ENCODE data around the gene ARMC7.
"Not testable (repeated sequence)": the region's sequence is repeated elsewhere in the genome, so short reads cannot be mapped to it uniquely, and the experiment has no call there.

Gene ARMC7

GRCh38 chr17:75130632-75131277, 21.0 kb downstream of the ARMC7 start:
- DNase-seq, result peak in 1 of 2 donors; percentile 17

DNA sequence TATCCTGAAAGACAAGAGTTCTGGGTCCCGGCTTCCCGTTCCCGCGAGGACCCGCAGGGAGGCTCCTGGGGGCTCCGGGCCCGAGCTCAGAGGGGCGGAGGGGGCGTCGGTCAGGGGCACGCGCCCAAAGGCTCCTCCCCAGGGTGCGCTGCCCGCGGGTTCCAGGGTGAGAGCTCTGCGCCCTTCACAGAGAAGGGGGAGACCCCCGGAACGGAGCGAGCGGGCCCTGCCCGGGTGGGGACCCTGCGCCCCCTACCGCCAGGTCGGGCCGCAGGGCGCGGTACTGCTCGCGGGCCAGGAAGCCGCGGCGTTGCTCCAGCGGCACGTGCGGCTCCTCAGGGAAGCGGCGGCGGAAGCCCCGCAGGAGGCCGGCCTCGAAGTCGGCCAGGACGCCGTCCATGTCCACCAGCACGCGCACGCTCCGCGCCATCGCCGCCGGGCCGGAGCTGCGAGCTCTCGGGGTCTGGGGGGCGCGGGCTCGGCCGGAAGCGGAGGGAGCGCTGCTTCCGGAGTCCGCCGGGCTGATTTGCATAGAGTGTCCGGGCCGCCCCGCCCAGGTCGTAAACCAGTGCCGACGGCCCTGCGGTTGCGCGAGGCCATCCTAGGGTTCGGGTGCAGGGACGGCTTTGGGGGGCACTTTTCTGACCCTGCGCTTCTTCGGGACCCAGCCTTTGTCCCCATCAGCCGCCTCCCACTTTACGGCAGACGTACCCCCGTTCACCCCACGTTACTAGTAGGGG, 21.7 kb downstream of the ARMC7 start, which contains the start of gene NT5C:
NT5C (minus strand) TSS at position 465 of the 740 bp plus-strand sequence; CDS start at position 430, 35 bp downstream.
- peak; percentile 36 to 54 for DNase-seq

DNA sequence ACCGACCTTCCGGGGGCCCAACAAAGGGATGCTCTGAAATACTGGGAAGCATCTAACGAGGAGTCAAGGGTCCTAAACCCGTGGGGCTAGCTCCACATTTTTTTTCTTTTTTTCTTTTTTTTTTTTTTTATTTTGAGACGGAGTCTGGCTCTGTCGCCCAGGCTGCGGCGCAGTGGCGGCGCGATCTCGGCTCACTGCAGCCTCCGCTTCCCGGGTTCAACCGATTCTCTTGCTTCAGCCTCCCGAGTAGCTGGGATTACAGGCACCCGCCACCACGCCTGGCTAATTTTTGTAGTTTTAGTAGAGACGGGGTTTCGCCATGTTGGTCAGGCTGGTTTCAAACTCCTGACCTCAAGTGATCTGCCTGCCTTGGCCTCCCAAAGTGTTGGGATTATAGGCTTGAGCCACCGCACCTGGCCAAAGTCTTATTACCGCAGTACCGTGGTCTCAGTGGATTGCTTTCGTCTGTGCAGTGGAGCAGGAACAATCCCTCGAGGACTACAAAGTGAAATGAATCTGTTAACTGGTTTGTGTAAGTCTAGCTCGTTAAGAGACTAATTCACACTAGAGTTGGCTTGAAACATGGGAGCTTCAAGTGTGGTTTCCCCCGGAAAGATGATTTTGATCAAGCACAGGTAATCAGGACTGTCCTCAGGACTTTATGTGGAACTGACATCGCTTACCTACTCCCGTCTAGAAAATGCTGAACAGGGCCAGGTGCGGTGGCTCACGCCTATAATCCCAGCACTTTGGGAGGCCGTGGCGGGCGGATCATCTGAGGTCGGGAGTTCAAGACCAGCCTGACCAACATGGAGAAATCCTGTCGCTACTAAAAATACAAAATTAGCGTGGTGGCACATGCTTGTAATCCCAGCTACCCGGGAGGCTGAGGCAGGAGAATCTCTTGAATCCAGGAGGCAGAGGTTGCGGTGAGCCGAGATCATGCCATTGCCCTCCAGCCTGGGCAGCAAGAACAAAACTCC, 22.5 kb downstream of the ARMC7 start:
- not testable (repeated sequence) for DNase-seq

GRCh38 chr17:75133001-75133400, 23.2 kb downstream of the ARMC7 start:
- DNase-seq, result no peak

DNA sequence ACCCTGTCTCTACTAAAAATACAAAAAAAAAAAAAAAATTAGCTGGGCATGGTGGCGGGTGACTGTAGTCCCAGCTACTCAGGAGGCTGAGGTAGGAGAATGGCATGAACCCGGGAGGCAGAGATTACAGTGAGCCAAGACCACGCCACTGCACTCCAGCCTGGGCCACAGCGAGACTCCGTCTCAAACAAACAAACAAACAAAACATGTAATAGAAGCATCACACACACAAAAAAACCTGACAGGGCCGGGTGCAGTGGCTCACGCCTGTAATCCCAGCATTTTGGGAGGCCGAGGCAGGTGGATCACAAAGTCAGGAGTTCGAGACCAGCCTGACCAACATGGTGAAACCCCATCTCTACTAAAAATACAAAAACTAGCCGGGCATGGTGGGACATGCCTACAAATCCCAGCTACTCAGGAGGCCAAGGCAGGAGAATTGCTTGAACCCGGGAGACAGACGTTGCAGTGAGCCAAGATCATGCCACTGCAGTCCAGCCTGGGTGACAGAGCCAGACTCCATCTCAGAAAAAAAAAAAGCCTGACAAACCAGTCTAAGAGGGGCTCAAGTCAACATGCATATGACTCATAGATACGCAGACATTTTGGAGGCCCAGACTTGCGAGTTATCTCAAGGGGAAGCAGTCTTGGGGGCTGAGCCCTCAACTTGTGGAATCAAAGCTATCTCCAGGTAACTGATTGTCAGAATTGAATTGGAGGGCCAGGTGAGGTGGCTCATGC, 24.0 kb downstream of the ARMC7 start:
- not testable (repeated sequence) for DNase-seq

GRCh38 chr17:75135452-75135851, 25.7 kb downstream of the ARMC7 start:
- no peak for DNase-seq

DNA sequence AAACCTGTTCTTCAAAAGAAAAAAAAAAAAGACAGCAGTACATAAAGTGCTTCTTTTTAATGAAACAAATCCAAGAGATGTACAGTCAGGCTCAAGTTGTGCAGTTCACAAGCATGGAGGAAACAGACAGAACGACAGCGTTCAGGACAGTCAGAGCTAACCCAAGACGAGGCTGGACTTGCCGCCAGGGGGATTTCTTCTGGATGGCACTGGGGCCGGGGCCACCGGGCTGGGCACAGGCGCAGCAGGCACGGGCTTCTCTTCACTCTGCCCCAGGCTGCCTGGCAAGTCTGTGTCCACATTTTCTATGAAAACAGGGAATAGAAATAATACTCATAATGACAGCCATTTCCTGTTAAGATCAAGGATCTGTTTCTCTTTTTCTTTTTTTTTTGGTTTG, 26.2 kb downstream of the ARMC7 start:
- DNase-seq, result no peak

DNA sequence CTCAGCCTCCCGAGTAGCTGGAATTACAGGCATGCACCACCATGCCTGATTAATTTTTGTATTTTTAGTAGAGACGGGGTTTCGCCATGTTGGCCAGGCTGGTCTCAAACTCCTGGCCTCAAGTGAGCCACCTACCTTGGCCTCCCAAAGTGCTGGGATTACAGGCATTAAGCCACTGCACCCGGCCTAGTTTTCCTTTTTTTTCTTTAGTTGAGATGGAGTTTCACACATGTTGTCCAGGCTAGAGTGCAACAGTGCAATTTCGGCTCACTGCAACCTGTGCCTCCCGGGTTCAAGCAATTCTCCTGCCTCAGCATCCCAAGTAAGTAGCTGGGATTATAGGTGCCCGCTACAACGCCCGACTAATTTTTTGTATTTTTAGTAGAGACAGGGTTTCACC, 28.0 kb downstream of the ARMC7 start:
- not testable (repeated sequence) for DNase-seq

DNA sequence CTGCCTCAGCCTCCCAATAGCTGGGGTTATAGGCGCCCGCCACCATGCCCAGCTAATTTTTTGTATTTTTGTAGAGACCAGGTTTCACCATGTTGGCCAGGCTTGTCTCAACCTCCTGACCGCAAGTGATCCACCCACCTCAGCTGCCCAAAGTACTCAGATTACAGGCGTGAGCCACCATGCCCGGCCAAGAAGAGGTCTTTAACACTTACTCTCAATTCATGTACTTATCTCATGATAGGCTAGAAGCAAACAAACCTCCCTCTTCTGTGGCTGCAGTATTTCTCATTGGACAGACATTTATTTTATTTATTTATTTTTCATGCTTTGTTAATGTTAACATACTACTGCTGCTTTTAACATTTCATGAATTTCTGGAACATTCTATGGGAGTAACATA, 28.8 kb downstream of the ARMC7 start:
- no peak for DNase-seq

GRCh38 chr17:75142236-75142971, 32.6 kb downstream of the ARMC7 start:
- DNase-seq, result no peak

DNA sequence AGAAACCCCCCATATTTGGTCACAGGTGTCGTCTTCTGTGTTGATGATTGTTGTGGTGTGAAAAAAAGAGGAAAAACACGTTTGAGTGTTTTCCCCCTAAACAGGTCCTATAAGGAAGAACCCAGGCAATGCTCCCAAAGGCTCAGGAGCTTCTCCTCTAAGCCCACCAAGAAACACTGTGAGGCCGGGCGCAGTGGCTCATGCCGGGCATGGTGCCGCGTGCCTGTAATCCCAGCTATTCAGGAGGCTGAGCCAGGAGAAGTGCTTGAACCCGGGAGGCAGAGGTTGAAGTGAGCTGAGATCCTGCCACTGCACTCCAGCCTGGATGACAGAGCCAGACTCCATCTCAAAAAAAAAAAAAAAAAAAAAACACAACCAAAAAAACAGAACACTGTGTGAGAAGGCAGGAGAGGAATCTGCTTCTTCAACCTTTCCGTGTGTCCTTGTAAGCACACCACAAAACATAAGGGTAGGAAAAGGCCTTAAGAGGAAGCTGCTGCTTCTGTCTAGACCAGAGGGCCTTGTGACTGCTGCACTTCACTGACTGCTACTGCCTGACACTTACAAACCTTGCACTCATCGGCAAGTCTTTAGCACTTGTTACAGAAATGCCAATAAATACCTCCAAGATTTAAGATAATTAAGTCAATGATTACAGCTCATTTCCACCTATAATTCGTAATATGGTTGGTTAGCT, 35.2 kb downstream of the ARMC7 start:
- DNase-seq, result no peak

GRCh38 chr17:75146592-75146991, 36.8 kb downstream of the ARMC7 start:
- DNase-seq, result no peak

- no peak for DNase-seq
These were observed 38.2 kb downstream of the ARMC7 start for GRCh38 chr17:75147878-75148546.

- DNase-seq, result no peak
These were observed 42.2 kb downstream of the ARMC7 start for GRCh38 chr17:75151930-75152329.

DNA sequence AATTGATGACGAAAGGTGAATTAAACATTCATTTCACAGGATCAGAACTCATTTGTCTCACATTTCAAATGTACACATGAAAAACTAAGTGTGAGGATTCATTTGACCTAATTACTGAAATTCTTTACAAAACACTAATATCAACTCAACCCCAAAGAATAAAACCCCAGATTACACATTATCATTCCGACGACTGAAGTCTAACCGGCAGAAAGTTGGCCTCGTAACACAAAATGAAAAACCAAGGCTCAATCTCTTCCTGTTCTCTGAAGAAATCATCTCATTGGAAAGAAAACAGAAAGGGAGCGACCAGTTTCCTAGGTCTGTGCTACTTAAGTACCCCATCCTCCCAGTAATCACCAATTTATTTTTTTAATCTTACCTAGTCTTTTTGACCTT, 42.8 kb downstream of the ARMC7 start:
- DNase-seq, result no peak

- DNase-seq, result no peak
These were observed 43.4 kb downstream of the ARMC7 start for GRCh38 chr17:75152922-75153779.

DNA sequence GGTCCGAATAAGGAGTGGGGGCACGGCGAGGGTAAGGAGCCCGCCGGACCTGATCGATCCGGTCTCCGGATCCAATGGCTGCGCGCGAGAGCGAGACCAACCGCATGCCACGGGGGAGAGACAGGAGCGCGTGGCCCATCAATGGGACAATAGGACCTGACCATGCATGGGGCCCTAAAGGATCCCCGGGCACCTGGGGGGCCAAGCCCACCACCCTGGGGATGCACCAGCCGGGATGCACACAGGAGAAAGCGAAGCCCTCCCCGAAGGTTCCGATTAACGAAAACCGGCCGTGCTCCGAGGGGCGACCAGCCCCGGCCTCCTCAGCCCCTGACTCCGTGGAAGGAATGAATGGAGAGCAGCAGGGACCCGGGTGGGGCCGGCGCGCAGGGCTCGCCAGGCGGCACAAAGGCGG, 44.0 kb downstream of the ARMC7 start:
- no peak for DNase-seq

DNA sequence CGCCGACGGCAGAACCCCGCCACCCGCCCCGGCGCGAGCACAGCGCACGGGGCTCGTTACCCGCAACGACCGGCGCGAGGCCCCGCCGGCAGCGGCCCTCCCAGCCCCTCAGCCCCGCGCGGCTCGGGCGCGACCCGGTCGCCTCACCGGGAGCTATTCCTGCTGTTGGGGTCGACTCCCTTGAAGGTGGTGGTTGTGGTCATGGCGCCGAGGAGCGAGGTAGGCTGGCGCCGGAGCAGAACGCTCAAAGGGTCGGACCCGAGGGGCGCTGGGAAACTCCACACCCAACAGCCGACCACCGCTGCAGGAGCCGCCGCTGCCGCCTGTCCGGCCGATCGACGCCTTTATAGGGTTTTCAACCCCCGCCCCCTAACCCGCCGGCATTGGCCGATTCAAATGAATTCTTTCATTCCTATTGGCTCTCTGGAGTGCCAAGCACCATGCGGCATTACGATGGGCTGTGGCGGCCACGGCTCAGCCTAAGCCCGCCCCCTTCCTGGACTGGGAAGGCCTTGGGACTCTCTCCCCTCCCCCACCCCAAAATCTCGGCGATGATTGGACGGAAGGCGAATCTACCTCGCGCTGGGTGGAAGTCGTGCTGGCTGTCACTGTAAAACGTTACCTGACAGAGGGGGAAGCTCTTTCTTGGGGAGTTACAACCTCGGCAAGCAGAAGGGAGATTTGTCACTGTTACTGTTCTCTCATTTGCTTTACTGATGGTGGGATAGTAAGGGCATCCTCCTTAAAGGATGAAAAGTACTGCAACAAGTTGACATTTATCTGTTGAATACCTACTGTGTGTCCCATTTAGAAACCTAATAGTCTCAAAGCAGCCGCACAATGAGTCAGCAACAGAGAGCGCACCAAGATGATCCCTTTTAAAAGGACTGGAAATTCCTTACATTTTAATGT, 44.7 kb downstream of the ARMC7 start, which contains the start of gene JPT1:
JPT1 (minus strand) TSS at position 318 of the 912 bp plus-strand sequence; CDS start at position 203, 115 bp downstream.
- peak; percentile 96 for DNase-seq

All from hippocampal formation (tissue), 2 donors.